Keratinocyte (primary cell): ENCODE results near the gene PLK5.

Experiments used
- EZH2 ChIP-seq: IDR thresholded peaks from one replicate; pipeline ENCODE4 v1.6.1; 2012; ENCODE audit warnings: inconsistent platforms, mild to moderate bottlenecking, low read length, moderate library complexity
- TF ChIP-seq, protein P1 (sequence below), 3 experiments: IDR thresholded peaks in 1 of 3; conservative IDR thresholded peaks in 1 of 3; optimal IDR thresholded peaks in 1 of 3; 2 replicates in 2 of 3; 3 replicates in 1 of 3; pipeline versions ENCODE3 to v1.5.1; 2011; ENCODE audit warnings: low read length in 3 of 3, mild to moderate bottlenecking in 3 of 3, moderate library complexity in 2 of 3, control low read depth in 1 of 3, inconsistent platforms in 1 of 3; ENCODE audit not compliant: insufficient read depth in 2 of 3; ENCODE audit errors: extremely low read depth in 1 of 3

- TF ChIP-seq, protein P1, sequence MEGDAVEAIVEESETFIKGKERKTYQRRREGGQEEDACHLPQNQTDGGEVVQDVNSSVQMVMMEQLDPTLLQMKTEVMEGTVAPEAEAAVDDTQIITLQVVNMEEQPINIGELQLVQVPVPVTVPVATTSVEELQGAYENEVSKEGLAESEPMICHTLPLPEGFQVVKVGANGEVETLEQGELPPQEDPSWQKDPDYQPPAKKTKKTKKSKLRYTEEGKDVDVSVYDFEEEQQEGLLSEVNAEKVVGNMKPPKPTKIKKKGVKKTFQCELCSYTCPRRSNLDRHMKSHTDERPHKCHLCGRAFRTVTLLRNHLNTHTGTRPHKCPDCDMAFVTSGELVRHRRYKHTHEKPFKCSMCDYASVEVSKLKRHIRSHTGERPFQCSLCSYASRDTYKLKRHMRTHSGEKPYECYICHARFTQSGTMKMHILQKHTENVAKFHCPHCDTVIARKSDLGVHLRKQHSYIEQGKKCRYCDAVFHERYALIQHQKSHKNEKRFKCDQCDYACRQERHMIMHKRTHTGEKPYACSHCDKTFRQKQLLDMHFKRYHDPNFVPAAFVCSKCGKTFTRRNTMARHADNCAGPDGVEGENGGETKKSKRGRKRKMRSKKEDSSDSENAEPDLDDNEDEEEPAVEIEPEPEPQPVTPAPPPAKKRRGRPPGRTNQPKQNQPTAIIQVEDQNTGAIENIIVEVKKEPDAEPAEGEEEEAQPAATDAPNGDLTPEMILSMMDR (optimal IDR thresholded peaks at IDR 0.05 in 1 of 3, IDR thresholded peaks at IDR 0.05 in 1 of 3, conservative IDR thresholded peaks at IDR 0.05 in 1 of 3; ENCODE audit: extremely low read depth in 1 of 3, insufficient read depth in 2 of 3, low read length in 3 of 3): no peak
- TF ChIP-seq EZH2: peak; percentile 45
These were observed at the start of gene PLK5 for GRCh38 chr19:1523412-1524286.
